Measurements from ENCODE around the gene GHR. TPM values are rescaled to one million over a fixed set of nuclear protein-coding genes. Genes with fewer than 3 reads are reported as not detected.

Gene GHR
- polyA plus RNA-seq, 3 donors: not detected

- Mint-ChIP-seq H3K9me3 (peaks cover 0 to 2% (median 0%) of the 10 kb centered on the region in 7 donors), H3K27ac (no peak overlapping the region), H3K4me1 (no peaks in the 10 kb centered on the region), H3K4me3 (no peak overlapping the region), H3K27me3 (ENCODE audit: low read depth in 3 of 3) (peaks cover 0 to 10% (median 3%) of the 10 kb centered on the region in 3 donors), H3K36me3 (no peaks in the 10 kb centered on the region)
- no peak for TF ChIP-seq CTCF (IDR thresholded peaks at IDR 0.05)
- Histone ChIP-seq H4K20me1 (ENCODE audit: insufficient read depth, low read length) (no peaks in the 10 kb centered on the region), H3K27ac (ENCODE audit: low read depth in 1 of 2, low read length in 2 of 2) (no peak overlapping the region), H3K4me1 (ENCODE audit: control insufficient read depth in 1 of 2, insufficient read depth in 2 of 2, low read length in 2 of 2) (no peaks in the 10 kb centered on the region), H3K4me2 (replicated peaks; ENCODE audit: extremely low read depth, low read length, poor library complexity, severe bottlenecking) (no peak overlapping the region), H3K79me2 (ENCODE audit: insufficient read depth, low read length) (no peaks in the 10 kb centered on the region), H3K9ac (ENCODE audit: insufficient read depth, low read length, poor library complexity, severe bottlenecking) (no peak overlapping the region), H3K9me3 (replicated peaks in 1 of 2; ENCODE audit: control insufficient read depth in 1 of 2, insufficient read depth in 1 of 2, low read length in 2 of 2) (no peaks in the 10 kb centered on the region), H3K4me3 (replicated peaks in 1 of 3; ENCODE audit: low read depth in 2 of 3, low read length in 3 of 3) (no peak overlapping the region), H3K27me3 (ENCODE audit: control insufficient read depth in 2 of 2, insufficient read depth in 2 of 2, low read length in 2 of 2) (no peaks in the 10 kb centered on the region), H3K36me3 (replicated peaks in 1 of 2; ENCODE audit: control insufficient read depth in 1 of 2, insufficient read depth in 2 of 2, low read length in 2 of 2) (no peaks in the 10 kb centered on the region), H2AFZ (ENCODE audit: insufficient read depth, low read depth, low read length, poor library complexity, severe bottlenecking) (no peak overlapping the region)
- WGBS (ENCODE audit: insufficient coverage): no CpG with 5 or more reads among the region's 3 CpGs
- intact Hi-C loops (cut with micrococcal nuclease): no loop called here
- DNase-seq: no peak
Observed at GRCh38 chr5:42638972-42639371, 215.7 kb downstream of the GHR start.

GRCh38 chr5:42640835-42641234, 217.6 kb downstream of the GHR start:
- no peak for TF ChIP-seq CTCF (IDR thresholded peaks at IDR 0.05)
- H4K20me1 ChIP-seq (ENCODE audit: insufficient read depth, low read length): no peaks in the 10 kb centered on the region
- Mint-ChIP-seq H3K4me3 (no peak overlapping the region), H3K27ac (no peak overlapping the region), H3K4me1 (no peaks in the 10 kb centered on the region), H3K27me3 (ENCODE audit: low read depth in 3 of 3) (peaks cover 0 to 10% (median 3%) of the 10 kb centered on the region in 3 donors), H3K36me3 (no peaks in the 10 kb centered on the region), H3K9me3 (peaks cover 0 to 2% (median 0%) of the 10 kb centered on the region in 7 donors)
- intact Hi-C loops (cut with micrococcal nuclease): no loop called here
- no peaks in the 10 kb centered on the region for H3K9me3 ChIP-seq (replicated peaks in 1 of 2; ENCODE audit: control insufficient read depth in 1 of 2, insufficient read depth in 1 of 2, low read length in 2 of 2)
- H3K4me3 ChIP-seq (replicated peaks in 1 of 3; ENCODE audit: low read depth in 2 of 3, low read length in 3 of 3): no peak overlapping the region
- no peak overlapping the region for H3K27ac ChIP-seq (ENCODE audit: low read depth in 1 of 2, low read length in 2 of 2)
- no peak overlapping the region for H2AFZ ChIP-seq (ENCODE audit: insufficient read depth, low read depth, low read length, poor library complexity, severe bottlenecking)
- no peaks in the 10 kb centered on the region for H3K79me2 ChIP-seq (ENCODE audit: insufficient read depth, low read length)
- H3K9ac ChIP-seq (ENCODE audit: insufficient read depth, low read length, poor library complexity, severe bottlenecking): no peak overlapping the region
- DNase-seq: no peak
- WGBS (ENCODE audit: insufficient coverage): 100% methylated on average over 1 of the region's 2 CpGs
- no peaks in the 10 kb centered on the region for H3K36me3 ChIP-seq (replicated peaks in 1 of 2; ENCODE audit: control insufficient read depth in 1 of 2, insufficient read depth in 2 of 2, low read length in 2 of 2)
- H3K27me3 ChIP-seq (ENCODE audit: control insufficient read depth in 2 of 2, insufficient read depth in 2 of 2, low read length in 2 of 2): no peaks in the 10 kb centered on the region
- H3K4me1 ChIP-seq (ENCODE audit: control insufficient read depth in 1 of 2, insufficient read depth in 2 of 2, low read length in 2 of 2): no peaks in the 10 kb centered on the region
- H3K4me2 ChIP-seq (replicated peaks; ENCODE audit: extremely low read depth, low read length, poor library complexity, severe bottlenecking): no peak overlapping the region
